ENCODE measurements around the gene ZEB2. TPM values are rescaled to one million over a fixed set of nuclear protein-coding genes. Genes with fewer than 3 reads are reported as not detected.

ZEB2 gene
- total RNA-seq, 1 experiment from 2014 or later, result 28.2 TPM

DNA sequence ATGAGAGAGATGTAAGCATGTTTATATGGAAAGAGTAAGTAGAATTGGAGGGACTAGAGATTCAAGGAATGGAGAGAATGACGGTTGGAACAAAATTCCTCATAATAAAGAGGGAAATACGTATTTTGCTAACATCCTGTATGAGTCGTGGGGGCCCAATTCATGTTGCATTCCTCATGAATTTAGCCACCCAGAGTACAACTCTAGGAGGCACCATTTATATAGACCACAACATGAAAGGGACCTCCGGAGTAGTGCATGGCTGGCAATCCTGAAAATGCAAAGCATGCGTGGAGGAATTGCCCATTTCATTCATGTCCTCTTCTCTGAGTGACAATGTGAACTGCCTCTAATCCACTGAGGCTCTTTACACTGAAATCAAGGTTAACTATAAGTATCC lies 168.2 kb downstream of the ZEB2 start:
- DNase-seq (ENCODE audit: unreplicated experiment), result no peak
- H3K4me3 Mint-ChIP-seq (ENCODE audit: unreplicated experiment), result no peak overlapping the region
- ChIA-PET CTCF (no interaction called here), POLR2A (interaction anchor here (0.8 kb wide), 1 partner anchor 82 kb away, joined by 3 read pairs; no protein-coding TSS in a partner anchor)
- no peaks in the 10 kb centered on the region for H3K36me3 Mint-ChIP-seq (ENCODE audit: insufficient read depth, unreplicated experiment)
- no peak overlapping the region for H3K27ac Mint-ChIP-seq (ENCODE audit: low read depth, unreplicated experiment)
- H3K27me3 Mint-ChIP-seq (ENCODE audit: insufficient read depth, unreplicated experiment), result no peaks in the 10 kb centered on the region
- H3K4me1 Mint-ChIP-seq (ENCODE audit: insufficient read depth, unreplicated experiment), result peaks cover 5% of the 10 kb centered on the region
- TF ChIP-seq, protein P1, sequence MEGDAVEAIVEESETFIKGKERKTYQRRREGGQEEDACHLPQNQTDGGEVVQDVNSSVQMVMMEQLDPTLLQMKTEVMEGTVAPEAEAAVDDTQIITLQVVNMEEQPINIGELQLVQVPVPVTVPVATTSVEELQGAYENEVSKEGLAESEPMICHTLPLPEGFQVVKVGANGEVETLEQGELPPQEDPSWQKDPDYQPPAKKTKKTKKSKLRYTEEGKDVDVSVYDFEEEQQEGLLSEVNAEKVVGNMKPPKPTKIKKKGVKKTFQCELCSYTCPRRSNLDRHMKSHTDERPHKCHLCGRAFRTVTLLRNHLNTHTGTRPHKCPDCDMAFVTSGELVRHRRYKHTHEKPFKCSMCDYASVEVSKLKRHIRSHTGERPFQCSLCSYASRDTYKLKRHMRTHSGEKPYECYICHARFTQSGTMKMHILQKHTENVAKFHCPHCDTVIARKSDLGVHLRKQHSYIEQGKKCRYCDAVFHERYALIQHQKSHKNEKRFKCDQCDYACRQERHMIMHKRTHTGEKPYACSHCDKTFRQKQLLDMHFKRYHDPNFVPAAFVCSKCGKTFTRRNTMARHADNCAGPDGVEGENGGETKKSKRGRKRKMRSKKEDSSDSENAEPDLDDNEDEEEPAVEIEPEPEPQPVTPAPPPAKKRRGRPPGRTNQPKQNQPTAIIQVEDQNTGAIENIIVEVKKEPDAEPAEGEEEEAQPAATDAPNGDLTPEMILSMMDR (IDR thresholded peaks at IDR 0.05; ENCODE audit: unreplicated experiment), result no peak
- intact Hi-C loops (cut with micrococcal nuclease), result no loop called here
- BruUV-seq (replicated peaks), result no TSS peak
- no peaks in the 10 kb centered on the region for H3K9me3 Mint-ChIP-seq (ENCODE audit: unreplicated experiment)

GRCh38 chr2:144350151-144350802 lies 169.6 kb downstream of the ZEB2 start:
- Mint-ChIP-seq H3K27ac (ENCODE audit: low read depth, unreplicated experiment) (no peak overlapping the region), H3K9me3 (ENCODE audit: unreplicated experiment) (no peaks in the 10 kb centered on the region), H3K4me3 (ENCODE audit: unreplicated experiment) (no peak overlapping the region), H3K4me1 (ENCODE audit: insufficient read depth, unreplicated experiment) (peaks cover 5% of the 10 kb centered on the region), H3K36me3 (ENCODE audit: insufficient read depth, unreplicated experiment) (no peaks in the 10 kb centered on the region), H3K27me3 (ENCODE audit: insufficient read depth, unreplicated experiment) (no peaks in the 10 kb centered on the region)
- DNase-seq (ENCODE audit: unreplicated experiment), result no peak
- TF ChIP-seq, protein P1 (IDR thresholded peaks at IDR 0.05; ENCODE audit: unreplicated experiment), result no peak
- intact Hi-C loops (cut with micrococcal nuclease), result no loop called here
- POLR2A ChIA-PET, result interaction anchor here (0.7 kb wide), 1 partner anchor 11 kb away, joined by 3 read pairs; no protein-coding TSS in a partner anchor
- CTCF ChIA-PET, result interaction anchor here (0.5 to 0.6 kb wide), 2 partner anchors 180 to 481 kb away, joined by 3 to 4 read pairs; no protein-coding TSS in a partner anchor
- BruUV-seq (replicated peaks), result no TSS peak

DNA sequence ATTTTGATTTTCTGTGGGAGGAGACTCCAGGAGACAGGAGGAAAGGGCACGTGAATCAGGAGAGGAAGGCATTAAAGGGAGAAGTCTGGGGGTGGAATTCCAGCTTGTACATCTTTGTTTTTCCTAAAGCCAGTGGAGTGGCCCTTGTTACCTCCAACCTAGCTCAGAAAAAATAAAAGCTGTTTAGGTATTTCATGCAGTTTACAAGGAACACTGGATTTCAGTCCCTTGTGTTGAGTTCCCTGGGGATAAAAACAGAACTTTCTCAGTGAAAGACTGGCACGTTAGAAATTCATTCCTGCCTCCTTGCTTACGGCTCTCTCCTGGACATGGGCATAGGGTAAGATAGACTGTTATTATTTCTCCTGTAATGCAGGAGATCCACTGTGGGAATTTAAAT lies 170.2 kb downstream of the ZEB2 start:
- TF ChIP-seq, protein P1 (IDR thresholded peaks at IDR 0.05; ENCODE audit: unreplicated experiment), result no peak
- no peaks in the 10 kb centered on the region for H3K36me3 Mint-ChIP-seq (ENCODE audit: insufficient read depth, unreplicated experiment)
- no peaks in the 10 kb centered on the region for H3K27me3 Mint-ChIP-seq (ENCODE audit: insufficient read depth, unreplicated experiment)
- H3K4me1 Mint-ChIP-seq (ENCODE audit: insufficient read depth, unreplicated experiment), result peaks cover 5% of the 10 kb centered on the region
- ChIA-PET POLR2A (interaction anchor here (0.7 kb wide), 1 partner anchor 11 kb away, joined by 3 read pairs; no protein-coding TSS in a partner anchor), CTCF (interaction anchor here (0.5 to 0.6 kb wide), 3 partner anchors 88 to 482 kb away, joined by 3 to 4 read pairs (median 3); no protein-coding TSS in a partner anchor)
- H3K27ac Mint-ChIP-seq (ENCODE audit: low read depth, unreplicated experiment), result peak overlapping the region; percentile 36
- intact Hi-C loops (cut with micrococcal nuclease), result no loop called here
- no peaks in the 10 kb centered on the region for H3K9me3 Mint-ChIP-seq (ENCODE audit: unreplicated experiment)
- BruUV-seq (replicated peaks), result no TSS peak
- no peak for DNase-seq (ENCODE audit: unreplicated experiment)
- H3K4me3 Mint-ChIP-seq (ENCODE audit: unreplicated experiment), result no peak overlapping the region

DNA sequence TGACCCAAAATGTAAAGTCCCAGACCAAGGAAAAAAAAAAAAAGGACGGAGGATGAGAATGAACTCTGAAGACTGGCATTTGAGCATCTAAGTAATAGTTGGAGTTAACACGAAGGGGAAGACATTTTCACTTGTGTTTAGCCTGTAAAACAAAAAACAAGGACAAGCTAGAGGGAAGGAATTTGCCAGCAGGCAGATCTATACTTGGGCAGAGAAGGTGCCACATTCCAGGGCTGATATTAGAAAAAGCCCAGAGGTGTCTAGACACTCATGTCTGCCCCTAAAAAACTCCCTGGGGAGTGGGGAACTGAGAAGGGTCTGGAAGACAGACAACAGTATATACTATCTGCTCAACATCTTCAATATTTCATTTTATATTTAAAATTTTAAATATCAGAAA lies 171.1 kb downstream of the ZEB2 start:
- POLR2A ChIA-PET, result no interaction called here

More for the DNA sequence above, 171.1 kb downstream of the ZEB2 start:
- Mint-ChIP-seq H3K9me3 (ENCODE audit: unreplicated experiment) (no peaks in the 10 kb centered on the region), H3K4me1 (ENCODE audit: insufficient read depth, unreplicated experiment) (peaks cover 5% of the 10 kb centered on the region), H3K4me3 (ENCODE audit: unreplicated experiment) (no peak overlapping the region), H3K36me3 (ENCODE audit: insufficient read depth, unreplicated experiment) (no peaks in the 10 kb centered on the region), H3K27ac (ENCODE audit: low read depth, unreplicated experiment) (no peak overlapping the region), H3K27me3 (ENCODE audit: insufficient read depth, unreplicated experiment) (no peaks in the 10 kb centered on the region)
- DNase-seq (ENCODE audit: unreplicated experiment), result no peak
- CTCF ChIA-PET, result interaction anchor here (0.8 kb wide), 2 partner anchors 8 to 172 kb away, joined by 3 to 4 read pairs; no protein-coding TSS in a partner anchor
- TF ChIP-seq, protein P1 (IDR thresholded peaks at IDR 0.05; ENCODE audit: unreplicated experiment), result no peak
- intact Hi-C loops (cut with micrococcal nuclease), result no loop called here
- no TSS peak for BruUV-seq (replicated peaks)
